Measurements from ENCODE around the gene CNTNAP5. TPM values are rescaled to one million over a fixed set of nuclear protein-coding genes. Genes with fewer than 3 reads are reported as not detected.

The CNTNAP5 gene
- polyA plus RNA-seq, 4 donors = 0.03 to 0.12 TPM; not detected in 2

DNA sequence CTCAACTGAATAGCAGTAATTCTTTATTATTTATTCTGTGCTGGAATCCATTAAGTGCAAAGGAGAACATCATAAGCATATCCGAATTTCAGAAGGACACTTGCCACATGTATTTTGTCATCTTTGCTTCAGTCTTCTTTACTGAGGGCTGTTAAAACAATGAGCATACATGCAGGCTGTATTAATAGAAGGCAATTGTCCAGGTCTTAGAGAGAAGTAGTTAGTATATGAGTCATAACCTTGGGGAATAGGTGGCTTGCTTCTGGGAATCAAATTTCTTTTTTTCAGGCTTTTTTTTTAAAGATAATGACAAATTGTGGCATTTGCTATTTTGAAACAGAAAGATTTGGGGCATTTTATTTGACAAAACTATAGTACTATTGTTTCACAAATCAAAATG, 773.5 kb downstream of the CNTNAP5 start:
- no peaks in the 10 kb centered on the region for H3K9me3 ChIP-seq (ENCODE audit: control insufficient read depth in 2 of 2, insufficient read depth in 1 of 2, low read depth in 1 of 2, low read length in 1 of 2)
- no peak for FAIRE-seq
- 53 to 74% (median 73%) methylated on average over 1 of the region's 1 CpG for WGBS, 3 donors
- H3K27ac ChIP-seq (ENCODE audit: low read depth in 1 of 3, low read length in 2 of 3) = no peak overlapping the region
- no peak overlapping the region for H3K4me3 ChIP-seq (ENCODE audit: low read depth in 1 of 3, low read length in 3 of 3)
- H3K36me3 ChIP-seq (ENCODE audit: control insufficient read depth in 3 of 3, insufficient read depth in 2 of 3, low read depth in 1 of 3, low read length in 3 of 3) = no peaks in the 10 kb centered on the region
- DNase-seq = no peak
- no peaks in the 10 kb centered on the region for H3K27me3 ChIP-seq (ENCODE audit: control insufficient read depth in 3 of 3, insufficient read depth in 3 of 3, low read length in 3 of 3)
- H3K4me1 ChIP-seq (ENCODE audit: control insufficient read depth in 3 of 3, insufficient read depth in 2 of 3, low read depth in 1 of 3, low read length in 2 of 3) = no peaks in the 10 kb centered on the region

DNA sequence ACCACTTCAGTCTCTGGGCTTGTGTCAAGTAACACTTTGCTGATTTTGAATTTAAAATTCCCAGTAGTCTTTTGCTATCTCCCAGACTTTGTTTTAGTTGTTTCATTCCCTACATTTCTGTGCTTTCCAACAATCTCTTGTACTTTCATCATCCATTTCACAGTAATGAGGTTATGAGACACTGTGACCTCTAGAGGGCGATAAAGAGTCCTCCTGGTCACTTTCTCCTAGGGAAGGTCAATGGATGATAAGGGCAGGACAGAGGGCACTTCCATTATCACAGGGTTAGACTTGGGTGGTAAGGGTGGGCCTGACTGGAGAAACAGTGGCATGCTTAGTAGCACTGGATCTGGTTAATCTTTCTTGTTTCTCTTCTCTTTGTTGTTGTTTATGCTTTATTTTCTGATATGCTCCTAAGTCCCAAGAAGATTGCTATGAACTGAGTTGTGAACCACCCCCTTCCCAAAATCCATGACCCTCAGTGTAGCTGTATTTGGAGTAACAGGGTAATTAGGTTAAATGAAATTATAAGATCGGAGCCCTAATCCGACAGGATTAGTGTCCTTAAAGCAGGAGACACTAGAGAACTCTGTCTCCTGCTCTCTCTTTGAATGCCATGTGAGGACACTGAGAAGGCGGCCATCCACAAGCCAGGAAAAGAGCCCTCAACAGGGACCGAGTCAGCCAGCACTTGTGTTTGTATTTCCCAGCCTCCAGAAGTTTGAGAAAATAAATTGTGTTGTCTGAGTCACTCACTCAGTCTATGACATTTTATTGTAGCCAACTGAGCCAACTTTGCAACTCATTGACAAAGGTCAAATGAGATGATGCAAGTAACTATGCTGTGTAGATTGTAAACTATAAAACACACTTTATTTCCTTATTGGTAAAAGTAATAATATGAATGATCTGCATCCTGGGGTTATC, 779.2 kb downstream of the CNTNAP5 start:
- peak; percentile 36 for FAIRE-seq
- Histone ChIP-seq H3K27ac (ENCODE audit: low read depth in 1 of 3, low read length in 2 of 3) (peak overlapping the region in 2 of 3 donors; percentile 36 to 42), H3K36me3 (ENCODE audit: control insufficient read depth in 3 of 3, insufficient read depth in 2 of 3, low read depth in 1 of 3, low read length in 3 of 3) (no peaks in the 10 kb centered on the region), H3K4me1 (ENCODE audit: control insufficient read depth in 3 of 3, insufficient read depth in 2 of 3, low read depth in 1 of 3, low read length in 2 of 3) (no peaks in the 10 kb centered on the region), H3K4me3 (ENCODE audit: low read depth in 1 of 3, low read length in 3 of 3) (no peak overlapping the region), H3K27me3 (ENCODE audit: control insufficient read depth in 3 of 3, insufficient read depth in 3 of 3, low read length in 3 of 3) (no peaks in the 10 kb centered on the region), H3K9me3 (ENCODE audit: control insufficient read depth in 2 of 2, insufficient read depth in 1 of 2, low read depth in 1 of 2, low read length in 1 of 2) (no peaks in the 10 kb centered on the region)
- DNase-seq = peak; percentile 63 to 76
- 38 to 45% (median 40%) methylated on average over 5 of the region's 5 CpGs for WGBS, 3 donors

DNA sequence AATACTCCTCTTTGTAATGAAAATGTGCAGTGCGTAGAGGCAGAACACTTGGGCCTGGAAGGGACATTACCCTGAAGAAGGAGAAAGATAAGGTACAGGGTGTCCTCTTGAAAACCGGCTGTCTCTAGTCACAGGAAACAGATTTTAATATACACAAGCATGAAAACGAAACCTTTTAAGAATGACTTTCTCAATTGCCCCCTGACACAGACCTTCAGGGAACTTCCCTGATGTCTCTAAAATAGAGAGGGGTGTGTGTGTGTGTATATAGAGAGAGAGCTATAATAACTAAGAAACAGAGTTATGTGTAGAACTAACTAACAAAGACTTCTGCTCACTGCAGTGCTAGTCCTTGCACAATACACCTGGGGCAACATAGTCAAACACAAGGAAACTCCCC, 780.0 kb downstream of the CNTNAP5 start:
- H3K36me3 ChIP-seq (ENCODE audit: control insufficient read depth in 3 of 3, insufficient read depth in 2 of 3, low read depth in 1 of 3, low read length in 3 of 3) = no peaks in the 10 kb centered on the region
- H3K27ac ChIP-seq (ENCODE audit: low read depth in 1 of 3, low read length in 2 of 3) = no peak overlapping the region
- FAIRE-seq (no peak), DNase-seq (peak in 1 of 2 donors; percentile 1)
- 48 to 60% (median 55%) methylated on average over 3 of the region's 3 CpGs for WGBS, 3 donors
- H3K27me3 ChIP-seq (ENCODE audit: control insufficient read depth in 3 of 3, insufficient read depth in 3 of 3, low read length in 3 of 3) = no peaks in the 10 kb centered on the region
- H3K4me1 ChIP-seq (ENCODE audit: control insufficient read depth in 3 of 3, insufficient read depth in 2 of 3, low read depth in 1 of 3, low read length in 2 of 3) = no peaks in the 10 kb centered on the region
- no peaks in the 10 kb centered on the region for H3K9me3 ChIP-seq (ENCODE audit: control insufficient read depth in 2 of 2, insufficient read depth in 1 of 2, low read depth in 1 of 2, low read length in 1 of 2)
- no peak overlapping the region for H3K4me3 ChIP-seq (ENCODE audit: low read depth in 1 of 3, low read length in 3 of 3)

DNA sequence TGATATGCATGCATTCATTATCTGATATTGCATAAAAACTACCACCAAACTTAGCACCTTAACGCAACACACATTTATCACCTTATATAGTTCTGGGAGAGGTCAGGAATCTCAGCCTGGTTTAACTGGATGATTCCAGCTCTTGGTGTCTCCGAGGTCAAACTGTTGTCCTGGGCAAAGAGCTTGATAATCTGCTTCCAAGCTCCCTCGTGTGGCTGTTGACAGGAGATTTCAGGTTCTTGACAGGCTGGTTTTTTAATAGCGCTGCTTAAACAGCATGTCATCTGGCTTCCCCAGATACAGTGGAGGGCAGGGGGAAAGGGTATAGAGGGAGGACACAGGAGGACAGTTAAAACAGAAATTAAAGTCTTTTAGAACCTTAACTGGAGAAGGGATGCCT, 785.0 kb downstream of the CNTNAP5 start:
- WGBS, 3 donors = 8 to 30% (median 19%) methylated on average over 4 of the region's 4 CpGs
- FAIRE-seq = no peak

DNA sequence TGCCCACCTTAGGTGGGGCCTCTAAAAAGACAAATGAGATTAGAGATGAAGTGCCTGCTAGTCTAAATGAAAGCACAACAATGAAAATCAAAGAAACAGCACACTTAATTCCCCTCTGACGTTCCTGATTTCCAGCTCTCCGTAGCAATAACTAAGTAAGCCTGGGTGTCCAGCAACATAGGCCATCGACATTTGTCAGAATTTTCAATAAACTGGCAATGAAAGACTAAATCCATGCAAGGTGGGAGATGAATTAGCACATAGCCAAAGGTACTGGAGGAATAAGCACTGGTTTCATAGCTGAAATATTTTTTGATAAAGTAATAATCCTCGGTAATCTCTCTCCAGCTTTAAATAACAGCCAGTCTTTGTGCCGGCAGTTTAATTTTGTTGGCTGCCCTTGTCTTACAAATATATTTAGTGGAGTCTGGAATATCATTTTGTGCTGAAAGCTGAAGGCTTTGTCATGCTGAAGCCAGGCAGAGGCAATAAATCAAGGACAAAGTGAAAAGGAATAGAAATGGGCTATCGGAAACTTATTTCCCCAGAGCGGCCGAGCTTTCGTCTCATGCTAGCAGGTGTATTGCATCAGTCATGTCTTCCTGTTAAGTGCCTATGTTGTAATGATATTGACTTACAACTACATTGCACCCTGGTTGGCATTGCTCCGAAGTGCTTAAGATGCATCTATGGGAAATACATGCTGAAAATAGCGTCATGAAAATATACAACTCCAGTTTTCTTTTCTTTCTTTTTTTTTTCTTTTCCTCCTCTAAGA, 790.1 kb downstream of the CNTNAP5 start:
- no peaks in the 10 kb centered on the region for H3K4me1 ChIP-seq (ENCODE audit: control insufficient read depth in 3 of 3, insufficient read depth in 2 of 3, low read depth in 1 of 3, low read length in 2 of 3)
- no peak overlapping the region for H3K27ac ChIP-seq (ENCODE audit: low read depth in 1 of 3, low read length in 2 of 3)
- DNase-seq (no peak), FAIRE-seq (no peak)
- H3K27me3 ChIP-seq (ENCODE audit: control insufficient read depth in 3 of 3, insufficient read depth in 3 of 3, low read length in 3 of 3) = no peaks in the 10 kb centered on the region
- peaks cover 0 to 6% of the 10 kb centered on the region in 2 donors for H3K9me3 ChIP-seq (ENCODE audit: control insufficient read depth in 2 of 2, insufficient read depth in 1 of 2, low read depth in 1 of 2, low read length in 1 of 2)
- no peaks in the 10 kb centered on the region for H3K36me3 ChIP-seq (ENCODE audit: control insufficient read depth in 3 of 3, insufficient read depth in 2 of 3, low read depth in 1 of 3, low read length in 3 of 3)
- H3K4me3 ChIP-seq (ENCODE audit: low read depth in 1 of 3, low read length in 3 of 3) = no peak overlapping the region
- WGBS, 3 donors = 83 to 87% (median 84%) methylated on average over 11 of the region's 11 CpGs

More for the DNA sequence above, 785.0 kb downstream of the CNTNAP5 start:
- no peaks in the 10 kb centered on the region for H3K4me1 ChIP-seq (ENCODE audit: control insufficient read depth in 3 of 3, insufficient read depth in 2 of 3, low read depth in 1 of 3, low read length in 2 of 3)
- no peak overlapping the region for H3K4me3 ChIP-seq (ENCODE audit: low read depth in 1 of 3, low read length in 3 of 3)
- no peaks in the 10 kb centered on the region for H3K36me3 ChIP-seq (ENCODE audit: control insufficient read depth in 3 of 3, insufficient read depth in 2 of 3, low read depth in 1 of 3, low read length in 3 of 3)
- DNase-seq = peak; percentile 52 to 61
- H3K27ac ChIP-seq (ENCODE audit: low read depth in 1 of 3, low read length in 2 of 3) = no peak overlapping the region
- H3K9me3 ChIP-seq (ENCODE audit: control insufficient read depth in 2 of 2, insufficient read depth in 1 of 2, low read depth in 1 of 2, low read length in 1 of 2) = no peaks in the 10 kb centered on the region
- H3K27me3 ChIP-seq (ENCODE audit: control insufficient read depth in 3 of 3, insufficient read depth in 3 of 3, low read length in 3 of 3) = no peaks in the 10 kb centered on the region

DNA sequence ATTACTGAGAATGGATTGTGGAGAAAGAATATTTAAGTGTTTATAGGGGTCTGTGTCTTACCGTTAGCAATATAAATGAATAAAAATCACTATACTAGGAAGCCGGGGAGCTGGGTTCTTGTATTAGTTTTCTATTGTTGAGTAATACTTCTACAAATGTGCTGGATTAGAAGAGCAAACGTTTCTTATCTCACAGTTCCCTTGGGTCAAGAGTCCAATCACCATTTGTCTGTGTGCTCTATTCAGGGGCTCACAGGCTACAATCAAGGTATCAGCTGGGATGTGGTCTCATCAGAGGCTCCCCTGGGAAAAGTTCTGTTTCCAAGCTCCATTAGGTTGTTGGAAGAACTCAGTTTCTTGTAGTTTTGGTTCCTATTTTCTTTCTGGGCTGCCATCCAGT, 790.9 kb downstream of the CNTNAP5 start:
- no peaks in the 10 kb centered on the region for H3K4me1 ChIP-seq (ENCODE audit: control insufficient read depth in 3 of 3, insufficient read depth in 2 of 3, low read depth in 1 of 3, low read length in 2 of 3)
- 37 to 64% (median 49%) methylated on average over 3 of the region's 3 CpGs for WGBS, 3 donors
- FAIRE-seq = no peak
- peaks cover 0 to 6% of the 10 kb centered on the region in 2 donors for H3K9me3 ChIP-seq (ENCODE audit: control insufficient read depth in 2 of 2, insufficient read depth in 1 of 2, low read depth in 1 of 2, low read length in 1 of 2)
- DNase-seq = no peak
- no peak overlapping the region for H3K4me3 ChIP-seq (ENCODE audit: low read depth in 1 of 3, low read length in 3 of 3)
- no peaks in the 10 kb centered on the region for H3K27me3 ChIP-seq (ENCODE audit: control insufficient read depth in 3 of 3, insufficient read depth in 3 of 3, low read length in 3 of 3)
- H3K27ac ChIP-seq (ENCODE audit: low read depth in 1 of 3, low read length in 2 of 3) = no peak overlapping the region
- H3K36me3 ChIP-seq (ENCODE audit: control insufficient read depth in 3 of 3, insufficient read depth in 2 of 3, low read depth in 1 of 3, low read length in 3 of 3) = no peaks in the 10 kb centered on the region

DNA sequence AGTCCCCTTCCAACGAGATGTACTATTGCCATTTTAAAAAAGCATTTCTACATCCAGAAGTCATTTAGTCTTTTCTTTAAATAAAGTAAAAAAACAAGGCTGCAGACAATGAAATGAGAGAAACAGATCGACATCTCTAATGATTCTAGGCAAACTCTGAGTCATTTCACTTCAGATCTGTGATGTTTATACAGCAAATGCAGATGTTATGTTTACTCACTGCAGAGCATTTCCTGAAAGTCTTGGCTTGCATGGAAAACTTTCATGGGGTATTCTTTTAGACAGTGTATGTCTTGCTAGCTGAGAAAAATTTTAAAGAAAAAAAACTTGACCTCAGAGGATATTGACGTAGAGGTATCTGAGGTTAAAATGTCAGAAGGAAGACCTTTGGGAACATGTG, 797.4 kb downstream of the CNTNAP5 start:
- DNase-seq = no peak
- H3K36me3 ChIP-seq (ENCODE audit: control insufficient read depth in 3 of 3, insufficient read depth in 2 of 3, low read depth in 1 of 3, low read length in 3 of 3) = no peaks in the 10 kb centered on the region
- no peak overlapping the region for H3K4me3 ChIP-seq (ENCODE audit: low read depth in 1 of 3, low read length in 3 of 3)
- H3K4me1 ChIP-seq (ENCODE audit: control insufficient read depth in 3 of 3, insufficient read depth in 2 of 3, low read depth in 1 of 3, low read length in 2 of 3) = no peaks in the 10 kb centered on the region
- FAIRE-seq = no peak
- no peak overlapping the region for H3K27ac ChIP-seq (ENCODE audit: low read depth in 1 of 3, low read length in 2 of 3)
- 46 to 49% (median 47%) methylated on average over 3 of the region's 3 CpGs for WGBS, 3 donors
- no peaks in the 10 kb centered on the region for H3K9me3 ChIP-seq (ENCODE audit: control insufficient read depth in 2 of 2, insufficient read depth in 1 of 2, low read depth in 1 of 2, low read length in 1 of 2)
- no peaks in the 10 kb centered on the region for H3K27me3 ChIP-seq (ENCODE audit: control insufficient read depth in 3 of 3, insufficient read depth in 3 of 3, low read length in 3 of 3)

DNA sequence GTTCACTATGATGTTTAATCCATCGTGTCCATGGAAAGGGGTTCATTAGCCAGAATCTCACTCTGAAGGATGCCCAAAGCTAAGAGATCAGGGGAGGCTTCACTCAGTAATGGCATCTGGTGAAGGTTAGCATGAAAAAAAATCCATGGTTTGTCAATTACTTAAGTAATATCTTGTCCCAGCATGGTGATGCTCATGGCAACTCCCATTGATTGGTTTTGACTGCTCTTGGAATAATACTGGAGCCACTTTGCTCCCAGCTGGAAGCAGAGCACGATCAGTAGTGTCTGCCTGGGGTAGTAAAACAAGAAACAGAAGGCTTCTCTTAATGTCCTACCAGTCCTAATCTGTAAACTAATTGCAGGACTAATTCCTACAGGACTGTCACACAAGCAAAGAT, 799.4 kb downstream of the CNTNAP5 start:
- no peak for FAIRE-seq

More for the DNA sequence above, 799.4 kb downstream of the CNTNAP5 start:
- WGBS, 3 donors = 56 to 60% (median 60%) methylated on average over 2 of the region's 2 CpGs
- H3K4me3 ChIP-seq (ENCODE audit: low read depth in 1 of 3, low read length in 3 of 3) = no peak overlapping the region
- DNase-seq = no peak
- no peaks in the 10 kb centered on the region for H3K4me1 ChIP-seq (ENCODE audit: control insufficient read depth in 3 of 3, insufficient read depth in 2 of 3, low read depth in 1 of 3, low read length in 2 of 3)
- no peaks in the 10 kb centered on the region for H3K36me3 ChIP-seq (ENCODE audit: control insufficient read depth in 3 of 3, insufficient read depth in 2 of 3, low read depth in 1 of 3, low read length in 3 of 3)
- H3K9me3 ChIP-seq (ENCODE audit: control insufficient read depth in 2 of 2, insufficient read depth in 1 of 2, low read depth in 1 of 2, low read length in 1 of 2) = no peaks in the 10 kb centered on the region
- no peak overlapping the region for H3K27ac ChIP-seq (ENCODE audit: low read depth in 1 of 3, low read length in 2 of 3)
- H3K27me3 ChIP-seq (ENCODE audit: control insufficient read depth in 3 of 3, insufficient read depth in 3 of 3, low read length in 3 of 3) = no peaks in the 10 kb centered on the region
